Fibroblast of lung (primary cell): ENCODE data around the gene SEMA4D. TPM values are rescaled to one million over a fixed set of nuclear protein-coding genes. Genes with fewer than 3 reads are reported as not detected.

Experiments
- DNase-seq, 2 donors: peaks; one replicate each; pipeline versions ENCODE4 v3.0.0 to v3.0.0-alpha.2; 2010; ENCODE audit warnings: low read depth in 2 of 2
- H2AFZ ChIP-seq: 2 replicates; pipeline ENCODE4 v1.5.1; 2012; ENCODE audit warnings: low read length, control low read depth, inconsistent platforms
- H3K27ac ChIP-seq: 2 replicates; pipeline ENCODE4 v1.5.1; 2011; ENCODE audit warnings: low read length, control low read depth; ENCODE audit not compliant: insufficient read depth
- H3K27me3 ChIP-seq: 2 replicates; pipeline ENCODE4 v1.5.1; 2011; ENCODE audit warnings: mild to moderate bottlenecking, low read length; ENCODE audit not compliant: control insufficient read depth, insufficient read depth
- H3K36me3 ChIP-seq: 2 replicates; pipeline ENCODE4 v1.5.1; 2011; ENCODE audit warnings: low read length; ENCODE audit not compliant: control insufficient read depth, insufficient read depth
- H3K4me1 ChIP-seq: 2 replicates; pipeline ENCODE4 v1.5.1; 2011; ENCODE audit warnings: low read length; ENCODE audit not compliant: control insufficient read depth, insufficient read depth; ENCODE audit errors: extremely low read depth
- H3K4me2 ChIP-seq: 2 replicates; pipeline ENCODE4 v1.5.1; 2011; ENCODE audit warnings: low read length, control low read depth; ENCODE audit not compliant: insufficient read depth; ENCODE audit errors: extremely low read depth
- H3K4me3 ChIP-seq, 4 experiments: fragments of 200-600 bp in 1 of 4; sonication (generic) in 1 of 4; replicated peaks in 1 of 4; 2 replicates each; pipeline ENCODE4 v1.5.1; 2011 to 2016; ENCODE audit warnings: low read length in 4 of 4, low read depth in 3 of 4, mild to moderate bottlenecking in 3 of 4, control low read depth in 2 of 4, inconsistent platforms in 1 of 4, mixed read lengths in 1 of 4; ENCODE audit not compliant: insufficient read depth in 1 of 4; ENCODE audit errors: control extremely low read depth in 1 of 4
- H3K79me2 ChIP-seq: 2 replicates; pipeline ENCODE4 v1.5.1; 2012; ENCODE audit warnings: mild to moderate bottlenecking, low read length, inconsistent platforms; ENCODE audit not compliant: control insufficient read depth, insufficient read depth
- H3K9ac ChIP-seq: 2 replicates; pipeline ENCODE4 v1.5.1; 2011; ENCODE audit warnings: mild to moderate bottlenecking, low read length, control low read depth; ENCODE audit not compliant: insufficient read depth
- H3K9me3 ChIP-seq: 2 replicates; pipeline ENCODE4 v1.5.1; 2012; ENCODE audit warnings: low read depth, low read length; ENCODE audit not compliant: control insufficient read depth, insufficient read depth
- H4K20me1 ChIP-seq: 2 replicates; pipeline ENCODE4 v1.5.1; 2011; ENCODE audit warnings: low read length; ENCODE audit not compliant: control insufficient read depth, insufficient read depth; ENCODE audit errors: extremely low read depth
- CTCF ChIP-seq, 2 donors: IDR thresholded peaks in 1 of 2; conservative IDR thresholded peaks in 1 of 2; 1 replicate in 1 of 2; 2 replicates in 1 of 2; pipeline ENCODE4 v1.5.1; 2011 to 2012; ENCODE audit warnings: low read length in 2 of 2, control low read depth in 1 of 2, inconsistent platforms in 1 of 2, low read depth in 1 of 2, mild to moderate bottlenecking in 1 of 2
- EZH2 ChIP-seq: IDR thresholded peaks from 2 replicates; pipeline ENCODE4 v1.5.1; 2012; ENCODE audit warnings: low read length, control low read depth, mild to moderate bottlenecking; ENCODE audit errors: missing control alignments
- polyA plus RNA-seq, 2 donors: library from polyadenylated mRNA; depleted of rRNA in 1 of 2; stranded (reverse) in 1 of 2; unstranded in 1 of 2; fragments of >200 nt; gene quantifications; 2 replicates each; pipeline ENCODE4 v1.2.1, GENCODE V29; 2011 to 2012; ENCODE audit warnings: missing spikeins in 1 of 2
- total RNA-seq: library from RNA; depleted of rRNA; stranded (reverse); fragments of >200 nt; gene quantifications from 2 replicates; pipeline ENCODE4 v1.2.1, GENCODE V29; 2014

SEMA4D gene
- total and polyA plus RNA-seq, 2 donors (not counting 1 experiment from before 2014, with no cell fraction given) = 0.67 to 2.6 TPM

GRCh38 chr9:89538871-89539270 is 41.0 kb upstream of the SEMA4D start:
- TF ChIP-seq EZH2 (no peak), CTCF (conservative IDR thresholded peaks at IDR 0.05 in 1 of 2, IDR thresholded peaks at IDR 0.05 in 1 of 2; ENCODE audit: low read depth in 1 of 2, low read length in 2 of 2) (no peak)
- Histone ChIP-seq H3K9ac (no peak overlapping the region), H4K20me1 (no peaks in the 10 kb centered on the region), H3K4me3 (no peak overlapping the region), H3K27me3 (no peaks in the 10 kb centered on the region), H2AFZ (no peak overlapping the region), H3K79me2 (no peaks in the 10 kb centered on the region), H3K27ac (no peak overlapping the region), H3K36me3 (no peaks in the 10 kb centered on the region), H3K4me1 (no peaks in the 10 kb centered on the region), H3K9me3 (no peaks in the 10 kb centered on the region), H3K4me2 (no peak overlapping the region)
- no peak for DNase-seq

GRCh38 chr9:89537166-89537565 is 39.3 kb upstream of the SEMA4D start:
- H3K27ac ChIP-seq = no peak overlapping the region
- no peaks in the 10 kb centered on the region for H3K79me2 ChIP-seq
- no peaks in the 10 kb centered on the region for H3K36me3 ChIP-seq
- no peak overlapping the region for H3K4me3 ChIP-seq
- H3K9ac ChIP-seq = no peak overlapping the region
- H3K4me2 ChIP-seq = no peak overlapping the region
- H4K20me1 ChIP-seq = no peaks in the 10 kb centered on the region
- no peak for DNase-seq
- H3K4me1 ChIP-seq = no peaks in the 10 kb centered on the region
- no peaks in the 10 kb centered on the region for H3K27me3 ChIP-seq
- H2AFZ ChIP-seq = no peak overlapping the region
- TF ChIP-seq EZH2 (no peak), CTCF (conservative IDR thresholded peaks at IDR 0.05 in 1 of 2, IDR thresholded peaks at IDR 0.05 in 1 of 2; ENCODE audit: low read depth in 1 of 2, low read length in 2 of 2) (no peak)
- H3K9me3 ChIP-seq = no peaks in the 10 kb centered on the region

DNA sequence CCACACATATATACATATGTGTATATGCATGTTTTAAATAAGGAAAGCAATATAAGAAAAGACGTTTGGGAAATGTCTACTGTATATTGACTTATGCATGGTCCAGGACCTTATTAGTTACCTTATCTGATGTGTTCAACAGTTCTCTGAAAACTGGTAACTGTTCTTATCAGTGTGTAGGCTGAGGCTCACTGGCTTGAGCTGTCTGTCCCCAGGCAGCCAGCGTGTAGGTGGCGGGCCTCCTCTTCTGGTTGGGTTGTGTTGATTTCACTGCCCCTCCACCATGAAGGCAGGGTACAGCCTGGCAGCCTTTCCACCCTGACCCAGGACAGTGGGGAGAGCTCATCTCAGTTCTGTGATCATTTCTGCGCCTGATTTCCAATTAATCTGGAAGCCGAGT is 38.7 kb upstream of the SEMA4D start:
- Histone ChIP-seq H3K4me2 (no peak overlapping the region), H3K27ac (no peak overlapping the region), H3K79me2 (no peaks in the 10 kb centered on the region), H3K27me3 (no peaks in the 10 kb centered on the region), H3K36me3 (no peaks in the 10 kb centered on the region), H3K4me3 (no peak overlapping the region), H2AFZ (no peak overlapping the region), H4K20me1 (no peaks in the 10 kb centered on the region), H3K9me3 (no peaks in the 10 kb centered on the region), H3K4me1 (no peaks in the 10 kb centered on the region), H3K9ac (no peak overlapping the region)
- TF ChIP-seq EZH2 = no peak
- no peak for TF ChIP-seq CTCF (conservative IDR thresholded peaks at IDR 0.05 in 1 of 2, IDR thresholded peaks at IDR 0.05 in 1 of 2; ENCODE audit: low read depth in 1 of 2, low read length in 2 of 2)
- no peak for DNase-seq
